ENCODE data around the gene OGG1.

OGG1 gene

DNA sequence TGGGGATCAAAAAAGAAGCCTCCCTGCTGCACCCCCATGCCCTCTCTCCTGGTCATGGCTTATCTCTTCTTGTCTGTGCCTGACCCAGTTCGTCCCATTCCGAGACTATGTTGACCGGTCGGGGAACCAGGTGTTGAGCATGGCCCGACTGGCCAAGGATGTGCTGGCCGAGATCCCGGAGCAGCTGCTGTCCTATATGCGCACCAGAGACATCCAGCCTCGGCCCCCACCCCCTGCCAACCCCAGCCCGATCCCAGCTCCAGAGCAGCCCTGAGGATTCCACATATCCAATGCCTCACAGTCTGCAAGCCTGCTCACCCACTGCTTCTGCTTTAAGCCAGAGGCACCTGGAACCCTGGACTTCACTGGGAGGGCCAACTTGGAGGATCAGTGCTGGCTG is 20.3 kb upstream of the OGG1 start:
- no peak for DNase-seq

DNA sequence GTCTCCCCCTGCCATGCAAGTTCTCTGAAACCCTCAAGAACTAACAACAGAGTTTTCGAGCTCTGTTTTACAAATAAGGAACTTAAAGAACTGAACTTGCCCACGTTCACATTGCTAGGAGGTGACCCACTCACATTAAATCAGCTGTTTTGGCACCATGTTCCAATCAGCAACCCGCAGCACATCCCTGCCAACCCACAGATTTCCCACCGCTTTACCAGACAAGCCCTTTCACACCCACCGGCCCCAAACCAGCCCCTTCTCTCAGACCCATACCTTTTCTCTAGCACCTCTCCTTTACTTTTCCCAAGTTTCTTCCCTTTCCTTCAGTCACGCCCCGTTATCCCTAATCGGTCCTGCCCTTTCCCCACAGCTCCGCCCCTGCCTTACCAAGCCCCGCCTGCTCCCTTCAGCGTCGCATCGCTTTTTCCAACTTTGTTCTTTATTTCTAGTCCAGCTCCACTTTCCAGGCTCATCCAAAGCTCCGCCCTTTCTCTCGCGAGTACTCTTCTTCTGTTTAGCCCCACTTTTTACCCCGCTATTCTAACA is 19.0 kb upstream of the OGG1 start:
- peak in 2 of 3 donors; percentile 59 to 66 for DNase-seq

DNA sequence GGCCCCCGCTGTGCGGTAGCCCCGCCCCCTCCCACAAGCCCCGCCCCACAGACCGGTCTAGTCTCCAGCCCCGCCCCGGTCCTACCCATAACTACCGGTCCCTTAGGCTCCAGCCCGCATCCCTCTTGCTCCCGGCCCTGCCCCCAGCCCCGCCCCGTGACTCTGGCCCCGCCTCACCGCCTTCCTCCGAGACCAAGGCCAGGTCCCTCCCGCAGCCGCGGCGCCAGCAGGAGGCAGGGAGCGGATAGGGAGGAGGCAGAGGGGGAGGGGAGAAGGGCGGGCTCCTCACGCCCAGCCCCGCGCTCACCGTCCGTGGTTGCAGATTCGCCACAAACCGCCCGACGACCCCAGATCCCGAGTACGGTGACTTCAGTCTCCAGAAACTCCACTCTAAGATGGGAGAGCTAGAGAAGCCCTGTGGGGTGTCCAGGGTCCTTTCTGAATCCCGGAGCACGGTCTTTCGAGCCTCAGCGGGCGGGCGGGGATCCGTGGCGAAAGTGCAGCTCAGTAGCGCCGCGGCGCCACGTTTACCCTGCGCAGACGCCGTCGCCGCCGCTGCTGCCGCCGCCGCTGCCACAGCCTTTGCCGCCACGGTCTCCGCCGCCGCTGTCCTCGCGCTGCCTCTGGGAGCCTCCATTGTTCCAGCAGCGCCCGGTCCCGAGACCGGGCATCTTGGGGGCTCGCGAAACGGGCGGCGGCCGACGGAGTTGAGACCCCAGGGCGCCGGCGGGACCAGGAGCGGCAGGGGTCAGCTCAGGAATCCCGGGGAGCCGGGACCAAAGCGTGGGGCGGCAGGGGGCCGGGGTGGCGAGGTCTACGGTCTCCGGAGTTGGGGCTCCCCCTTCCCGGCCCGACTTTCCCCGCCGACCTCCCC is 18.3 kb upstream of the OGG1 start, which contains the start of gene BRPF1:
Gene BRPF1 (plus strand): TSS at position 530 of the 874 bp plus-strand sequence. CDS start 2,406 bp downstream, outside the sequence.
- peak; percentile 98 to 100 (median 100) for DNase-seq

DNA sequence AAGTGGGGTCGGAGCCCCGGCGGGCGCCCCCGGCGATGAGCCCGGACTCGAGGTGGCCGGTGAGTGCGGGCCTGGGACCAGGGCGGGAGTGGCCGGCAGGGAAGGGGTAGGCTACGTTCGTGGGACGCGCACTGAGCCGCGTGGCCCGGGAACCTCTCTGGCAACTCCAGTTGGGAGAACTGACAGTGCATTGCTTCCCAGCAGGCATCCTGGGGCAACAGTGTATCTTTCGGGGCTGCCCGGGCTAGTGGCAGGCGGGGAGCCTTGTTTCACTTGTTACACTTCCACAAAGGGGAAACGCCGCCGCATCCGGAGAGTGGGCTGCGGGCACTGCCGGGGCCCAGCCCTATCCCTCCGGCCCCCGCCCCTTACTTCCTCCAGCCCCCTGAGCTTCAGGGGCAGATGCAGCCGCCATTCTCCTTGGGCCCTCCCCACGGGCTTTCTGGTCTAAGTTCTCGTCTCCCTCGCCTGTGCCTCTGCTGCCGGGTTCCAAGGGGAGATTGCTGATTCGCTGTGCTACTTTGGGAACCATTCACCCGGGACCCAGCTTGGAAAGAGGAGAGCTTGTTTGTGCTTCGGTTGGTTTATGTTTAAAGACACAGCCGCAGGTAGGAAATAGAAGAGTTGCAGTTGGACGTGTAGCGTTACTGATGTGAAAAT is 17.5 kb upstream of the OGG1 start:
- peak; percentile 74 to 85 (median 81) for DNase-seq

DNA sequence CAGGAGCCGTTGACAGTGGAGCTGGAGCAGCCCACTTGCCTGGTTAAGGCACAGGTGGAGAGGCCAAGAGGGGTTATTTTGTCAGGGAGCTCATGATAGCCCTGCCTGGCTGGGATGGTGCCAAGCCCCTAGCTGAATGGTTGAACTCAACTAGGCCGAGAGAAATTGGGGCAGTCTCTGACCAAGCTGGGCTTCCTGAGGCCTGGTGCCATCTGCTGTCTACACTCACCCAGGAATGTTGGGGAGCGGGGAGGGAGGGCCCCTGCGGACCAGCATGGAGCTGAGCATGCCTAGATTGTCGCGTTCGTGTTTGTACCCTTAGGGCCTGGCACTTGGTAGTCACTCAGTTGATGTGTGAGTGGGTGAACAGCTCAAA is 17.0 kb upstream of the OGG1 start:
- peak in 2 of 3 donors; percentile 19 to 44 for DNase-seq

DNA sequence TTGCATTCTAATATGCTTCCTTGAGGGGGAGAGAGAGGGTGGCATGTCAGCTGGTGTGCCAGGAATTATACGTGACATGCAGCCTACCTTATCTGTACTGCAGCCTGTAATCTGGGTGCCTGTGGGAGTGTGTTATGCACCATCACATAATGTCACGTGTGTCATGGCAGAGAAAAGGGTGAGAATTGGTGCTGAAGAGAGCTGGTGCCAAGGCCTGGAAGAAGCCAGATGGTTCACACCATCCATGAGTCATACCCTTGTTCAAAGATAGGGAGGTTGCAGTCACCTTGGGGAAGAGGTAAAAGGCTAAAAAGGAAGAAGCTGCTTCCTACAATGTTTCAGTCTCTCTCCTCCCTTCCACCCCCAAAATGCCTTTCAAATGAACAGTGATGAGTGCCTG is 12.9 kb upstream of the OGG1 start:
- DNase-seq: no peak

DNA sequence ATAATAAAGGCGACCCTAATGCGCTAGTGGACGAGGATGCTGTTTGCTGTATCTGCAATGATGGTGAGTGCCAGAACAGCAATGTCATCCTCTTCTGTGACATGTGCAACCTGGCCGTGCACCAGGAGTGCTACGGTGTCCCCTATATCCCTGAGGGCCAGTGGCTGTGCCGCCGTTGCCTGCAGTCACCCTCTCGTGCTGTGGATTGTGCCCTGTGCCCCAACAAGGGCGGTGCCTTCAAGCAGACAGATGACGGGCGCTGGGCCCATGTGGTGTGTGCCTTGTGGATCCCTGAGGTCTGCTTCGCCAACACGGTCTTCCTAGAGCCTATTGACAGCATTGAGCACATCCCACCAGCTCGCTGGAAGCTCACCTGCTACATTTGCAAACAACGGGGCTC is 10.6 kb upstream of the OGG1 start:
- DNase-seq: no peak

DNA sequence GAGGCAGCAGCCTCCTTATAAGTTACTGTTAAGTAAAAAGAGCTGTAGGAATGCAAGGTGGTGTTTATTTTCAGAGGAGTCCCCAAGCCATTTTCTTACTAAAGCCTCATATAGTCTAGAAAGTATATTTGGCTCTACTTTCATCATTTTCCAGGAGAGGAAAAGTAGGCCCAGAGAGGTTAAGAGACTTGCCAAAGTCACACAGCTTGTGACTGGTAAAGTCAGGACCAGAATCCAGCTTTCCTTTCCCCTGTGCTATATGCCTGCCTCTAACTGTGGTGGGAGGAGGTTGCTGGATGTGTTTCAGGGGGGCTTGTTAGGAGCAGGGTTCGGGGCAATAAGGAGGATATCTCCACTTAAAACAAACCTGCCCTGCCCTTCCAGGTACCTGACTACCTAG is 7.2 kb upstream of the OGG1 start:
- DNase-seq: no peak

DNA sequence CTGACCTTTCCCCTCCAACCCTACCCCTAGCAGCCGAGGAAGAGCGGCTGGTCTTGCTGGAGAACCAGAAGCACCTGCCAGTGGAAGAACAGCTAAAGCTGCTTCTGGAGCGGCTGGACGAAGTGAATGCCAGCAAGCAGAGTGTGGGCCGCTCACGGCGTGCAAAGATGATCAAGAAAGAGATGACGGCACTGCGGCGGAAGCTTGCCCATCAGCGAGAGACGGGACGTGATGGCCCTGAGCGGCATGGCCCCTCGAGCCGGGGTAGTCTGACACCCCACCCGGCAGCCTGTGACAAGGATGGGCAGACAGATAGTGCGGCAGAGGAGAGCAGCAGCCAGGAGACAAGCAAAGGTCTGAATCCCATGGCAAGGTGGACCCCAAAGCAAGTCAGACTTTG is 6.2 kb upstream of the OGG1 start:
- DNase-seq: no peak

DNA sequence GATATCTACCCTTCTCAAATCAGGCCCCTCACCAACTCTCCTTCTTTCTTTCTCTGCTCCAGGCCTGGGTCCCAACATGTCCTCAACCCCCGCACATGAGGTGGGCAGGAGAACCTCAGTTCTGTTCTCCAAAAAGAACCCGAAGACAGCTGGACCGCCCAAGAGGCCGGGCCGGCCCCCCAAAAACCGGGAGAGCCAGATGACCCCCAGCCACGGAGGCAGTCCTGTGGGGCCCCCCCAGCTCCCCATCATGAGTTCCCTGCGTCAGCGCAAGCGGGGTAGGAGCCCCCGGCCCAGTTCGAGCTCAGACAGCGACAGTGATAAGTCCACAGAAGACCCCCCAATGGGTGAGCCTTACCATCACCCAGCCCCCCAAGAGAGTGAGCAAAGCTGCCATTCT is 5.6 kb upstream of the OGG1 start:
- DNase-seq: no peak

DNA sequence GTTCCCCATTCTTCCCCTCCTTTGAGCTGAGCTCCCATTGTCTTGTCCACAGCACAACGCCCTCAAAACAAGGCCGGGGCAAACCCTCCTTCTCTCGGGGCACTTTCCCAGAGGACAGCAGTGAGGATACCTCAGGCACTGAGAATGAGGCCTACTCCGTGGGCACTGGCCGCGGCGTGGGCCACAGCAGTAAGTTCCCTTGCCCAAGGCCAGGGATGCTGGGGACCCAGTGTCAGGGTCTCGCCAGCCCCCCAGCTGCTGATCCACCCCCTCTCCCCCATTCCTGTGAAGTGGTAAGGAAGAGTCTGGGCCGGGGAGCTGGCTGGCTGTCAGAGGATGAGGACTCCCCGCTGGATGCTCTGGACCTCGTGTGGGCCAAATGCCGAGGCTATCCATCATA is 4.2 kb upstream of the OGG1 start:
- no peak for DNase-seq

DNA sequence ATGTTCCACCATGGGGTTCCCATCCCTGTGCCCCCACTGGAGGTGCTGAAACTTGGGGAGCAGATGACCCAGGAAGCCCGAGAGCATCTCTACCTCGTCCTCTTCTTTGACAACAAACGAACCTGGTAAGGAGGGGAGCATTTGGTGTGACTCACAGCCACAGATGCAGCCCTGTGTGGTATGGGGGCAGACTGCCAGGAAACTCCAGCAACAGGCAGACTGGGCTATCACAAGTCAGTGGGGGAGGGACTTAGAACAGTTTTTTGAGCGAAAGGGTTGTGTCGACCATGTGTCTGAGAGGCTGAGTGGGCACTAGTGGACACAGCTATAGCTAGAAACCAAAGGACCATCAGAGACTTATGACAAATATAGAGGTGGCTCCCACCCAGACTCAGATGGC is 3.4 kb upstream of the OGG1 start:
- no peak for DNase-seq

DNA sequence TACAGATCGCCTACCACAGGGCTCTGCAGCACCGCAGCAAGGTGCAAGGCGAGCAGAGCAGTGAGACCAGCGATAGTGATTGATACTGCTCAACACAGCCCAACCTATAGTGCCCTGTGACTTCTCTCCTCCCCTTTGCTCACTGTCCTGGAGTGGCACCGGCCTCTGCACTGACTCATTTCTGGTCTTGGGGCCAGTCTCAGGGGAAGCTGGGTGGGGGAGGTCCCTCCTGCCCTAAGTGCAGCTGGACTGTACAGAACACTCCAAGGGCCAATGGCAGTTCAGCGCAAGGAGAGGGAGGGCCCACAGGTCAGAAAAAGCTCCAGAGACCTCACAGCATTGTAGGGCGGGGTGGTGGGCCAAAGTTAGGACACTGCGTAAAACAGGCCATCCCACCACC is 2.5 kb upstream of the OGG1 start:
- DNase-seq: peak; percentile 56 to 74 (median 70)

DNA sequence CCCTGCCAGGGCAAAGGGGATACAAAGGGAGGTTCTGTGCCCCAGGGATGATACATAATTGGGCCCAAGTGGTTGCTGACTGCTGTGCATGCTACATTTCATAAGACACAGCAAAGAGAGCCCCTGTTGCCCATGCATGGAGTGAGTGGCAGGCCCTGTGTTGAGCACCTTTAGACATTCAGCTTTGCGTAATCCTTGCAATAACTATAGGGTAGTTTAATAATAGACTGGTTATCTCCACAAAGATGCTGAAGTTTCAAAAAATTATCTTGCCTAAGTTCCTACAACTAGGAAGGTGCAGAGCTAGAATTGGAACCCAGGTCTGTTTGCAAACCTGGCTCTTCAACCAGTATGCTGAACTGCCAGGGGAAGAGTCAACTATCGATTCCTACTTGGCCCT is 1.7 kb upstream of the OGG1 start:
- no peak for DNase-seq

DNA sequence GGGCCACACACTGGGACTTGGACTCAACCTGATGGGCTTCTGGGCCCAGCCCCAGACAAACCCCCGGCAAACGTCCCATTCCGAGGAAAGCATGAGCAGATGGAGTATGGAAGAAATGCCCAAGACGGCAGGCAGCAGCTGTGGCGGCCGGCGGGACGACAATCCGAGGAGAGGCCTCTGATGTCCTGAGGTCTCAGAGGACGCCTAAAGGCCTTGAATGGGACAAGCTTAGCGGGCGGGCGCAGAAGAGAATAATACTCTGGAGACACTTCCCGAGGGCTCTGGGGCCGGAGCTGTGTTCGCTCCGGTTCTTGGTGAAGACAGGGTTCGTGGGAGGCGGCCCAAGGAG is 482 bp upstream of the OGG1 start:
- no peak for DNase-seq

DNA sequence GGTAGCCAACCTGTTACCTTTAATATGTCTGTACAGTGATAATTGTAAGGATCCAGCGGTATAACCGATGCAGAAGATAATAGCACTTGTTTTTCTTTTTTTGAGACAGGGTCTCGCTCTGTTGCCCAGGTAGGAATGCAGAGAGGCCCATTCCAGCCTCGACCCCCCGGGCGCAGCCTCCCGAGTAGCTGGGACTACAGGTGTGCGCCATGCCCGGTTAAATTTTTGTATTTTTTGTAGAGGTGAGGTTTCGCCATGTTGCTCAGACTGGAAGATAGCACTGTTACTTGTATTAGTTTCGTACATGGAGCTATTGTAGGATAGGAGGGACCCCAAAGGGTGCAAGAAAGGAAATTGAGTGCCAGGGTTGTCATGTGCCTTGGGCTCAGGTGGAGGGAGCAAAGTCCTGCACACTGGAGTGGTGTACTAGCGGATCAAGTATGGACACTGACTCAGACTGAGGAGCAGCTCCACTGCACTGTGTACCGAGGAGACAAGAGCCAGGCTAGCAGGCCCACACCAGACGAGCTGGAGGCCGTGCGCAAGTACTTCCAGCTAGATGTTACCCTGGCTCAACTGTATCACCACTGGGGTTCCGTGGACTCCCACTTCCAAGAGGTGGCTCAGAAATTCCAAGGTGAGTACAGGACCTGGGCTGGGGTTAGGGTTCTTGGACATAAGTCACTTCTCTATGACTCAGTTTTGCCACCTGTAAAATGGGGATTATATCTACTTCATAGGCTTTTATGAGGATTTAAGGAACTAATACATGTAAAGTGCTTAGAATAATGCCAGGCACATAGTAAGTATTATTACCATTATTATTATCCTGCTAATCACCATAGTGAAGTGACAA is 1.0 kb downstream of the OGG1 start:
- no peak for DNase-seq

DNA sequence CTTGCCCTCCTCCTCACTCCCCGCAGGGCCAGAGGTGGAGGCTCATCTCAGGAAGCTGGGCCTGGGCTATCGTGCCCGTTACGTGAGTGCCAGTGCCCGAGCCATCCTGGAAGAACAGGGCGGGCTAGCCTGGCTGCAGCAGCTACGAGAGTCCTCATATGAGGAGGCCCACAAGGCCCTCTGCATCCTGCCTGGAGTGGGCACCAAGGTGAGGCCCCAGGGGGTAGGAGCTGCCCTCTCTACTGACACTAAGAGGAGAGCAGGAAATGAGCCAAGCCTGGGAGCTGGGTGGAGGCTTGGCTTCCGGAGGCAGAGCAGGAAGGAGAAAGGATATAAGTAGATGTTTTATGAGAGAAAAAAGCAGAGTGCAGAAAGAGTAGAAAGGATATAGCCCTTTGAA is 4.9 kb downstream of the OGG1 start:
- no peak for DNase-seq

DNA sequence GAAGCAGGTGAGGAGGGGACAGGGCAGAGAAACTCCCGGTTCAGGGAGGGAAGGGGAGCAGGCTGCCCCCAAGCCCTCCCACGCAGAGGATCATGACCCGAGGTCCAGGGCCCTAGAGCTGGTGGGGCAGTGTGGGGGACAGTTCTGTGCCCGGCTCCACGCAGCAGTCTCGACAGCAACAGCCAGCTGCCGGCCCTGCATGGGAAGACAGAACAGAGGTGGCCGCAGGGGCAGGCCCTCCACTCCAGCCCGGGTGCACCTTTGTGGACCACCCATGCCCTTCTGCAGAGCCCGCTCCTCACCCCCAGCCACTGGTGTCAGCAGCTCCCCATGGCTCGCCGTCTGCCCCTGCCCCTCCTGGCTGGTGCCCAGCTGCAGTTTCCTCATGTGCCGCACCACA is 7.7 kb downstream of the OGG1 start:
- no peak for DNase-seq

DNA sequence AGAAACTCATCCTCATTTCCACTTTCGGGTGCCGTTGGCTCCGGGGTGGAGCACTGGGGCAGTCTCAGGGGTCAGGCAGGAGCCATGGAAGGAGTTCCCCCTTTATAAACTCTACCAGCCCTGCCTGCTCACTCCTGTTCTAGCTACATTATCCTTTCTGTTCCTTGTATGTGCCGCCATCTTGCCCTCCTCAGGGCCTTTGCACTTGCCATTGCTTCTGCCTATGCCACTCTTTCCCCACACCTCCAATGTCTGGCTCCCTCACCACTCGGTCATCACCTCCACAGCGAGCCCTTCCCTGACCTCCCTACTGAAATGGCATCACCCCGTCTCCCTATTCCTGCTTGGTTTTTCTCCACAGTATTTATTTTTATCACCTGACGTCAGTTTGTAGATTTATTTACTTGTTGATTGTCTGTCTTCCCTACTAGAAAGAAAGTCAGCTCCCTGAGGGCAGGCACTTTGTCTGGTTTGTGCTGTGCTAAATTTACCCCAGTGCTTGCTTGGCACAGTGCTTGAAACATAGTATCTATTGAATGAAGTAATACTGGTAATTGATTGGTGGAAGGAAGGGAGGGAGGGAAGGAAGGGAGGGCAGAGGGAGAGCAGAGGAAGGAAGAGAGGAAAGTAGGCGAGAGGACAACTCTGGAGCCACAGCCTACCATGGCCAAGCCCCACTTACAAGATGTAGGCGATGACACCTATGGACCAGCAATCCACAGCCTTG is 11.2 kb downstream of the OGG1 start:
- no peak for DNase-seq

DNA sequence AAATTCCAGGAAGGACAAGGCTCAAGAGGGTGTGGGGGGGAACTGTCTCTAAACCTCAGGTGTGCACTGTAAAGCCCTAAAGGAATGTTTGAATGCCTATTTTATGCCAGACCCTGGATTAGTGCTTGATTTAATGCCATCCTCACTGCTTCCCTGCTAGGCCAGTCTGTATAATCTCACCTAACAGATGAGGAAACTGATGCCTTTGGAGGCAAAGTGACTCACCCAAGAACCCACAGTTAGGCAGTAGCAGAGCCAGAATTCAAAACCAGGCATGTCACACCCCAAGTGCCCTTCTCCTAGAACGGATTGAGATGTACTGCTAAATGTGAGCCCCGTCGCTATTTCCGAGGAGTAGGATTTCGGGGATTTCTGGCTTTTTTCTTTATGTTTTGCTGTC is 12.2 kb downstream of the OGG1 start:
- DNase-seq: no peak

DNA sequence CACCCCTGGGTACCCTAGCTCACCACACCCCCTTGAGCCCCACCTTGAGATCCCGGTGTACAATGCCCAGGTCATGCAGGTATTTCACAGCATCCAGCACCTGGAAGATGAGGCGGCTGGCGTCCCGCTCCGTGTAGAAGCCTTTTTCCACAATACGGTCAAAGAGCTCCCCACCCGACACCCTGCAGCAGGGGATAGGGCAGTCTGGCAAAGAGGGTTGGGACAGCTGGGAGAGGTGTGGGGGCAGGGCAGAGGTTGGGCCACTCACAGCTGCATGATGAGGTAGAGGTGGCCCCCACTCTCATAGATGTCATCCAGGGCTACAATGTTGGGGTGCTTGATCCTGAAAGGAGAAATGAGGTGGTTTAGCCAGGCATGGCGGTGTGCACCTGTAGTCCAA is 13.1 kb downstream of the OGG1 start:
- no peak for DNase-seq

DNA sequence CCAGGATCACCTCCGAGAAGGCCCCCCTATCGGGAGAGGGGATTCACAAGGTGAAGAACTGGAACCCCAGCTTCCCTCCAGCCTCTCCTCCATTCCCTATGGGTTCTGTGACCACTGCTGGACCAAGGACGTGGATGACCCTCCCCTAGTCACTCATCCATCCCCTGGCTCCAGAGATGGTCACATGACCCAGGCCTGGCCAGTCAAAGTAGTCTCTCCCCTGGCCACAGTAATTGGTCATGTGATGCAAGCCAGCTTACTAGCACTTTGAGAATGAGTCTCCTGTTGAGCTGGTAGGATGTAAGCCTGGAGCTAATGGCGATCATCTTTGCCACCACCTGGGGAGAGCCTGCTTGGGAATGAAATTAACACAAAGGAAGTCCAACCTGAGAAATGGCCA is 16.1 kb downstream of the OGG1 start:
- no peak for DNase-seq

DNA sequence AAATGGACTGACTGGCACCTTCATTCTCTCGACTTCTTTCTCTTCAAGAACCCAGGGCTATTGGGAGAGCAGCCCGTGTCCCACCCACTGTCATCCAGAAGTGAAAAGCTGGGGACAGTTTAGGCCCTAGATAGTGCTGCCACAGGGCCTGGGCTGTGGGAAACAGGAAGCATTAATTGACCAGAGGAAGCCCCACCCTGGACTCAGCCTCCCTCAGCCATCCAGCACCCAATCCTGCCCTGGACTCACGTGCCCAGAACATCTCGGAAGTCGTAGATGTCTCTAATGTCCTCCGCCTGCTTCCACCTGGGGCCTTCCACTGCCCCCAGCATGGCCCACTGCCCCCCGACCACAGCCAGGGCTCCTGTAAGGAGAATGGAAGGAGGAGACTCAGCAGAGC is 17.7 kb downstream of the OGG1 start:
- peak; percentile 49 to 53 (median 53) for DNase-seq
